HepG2 (cell line): ENCODE data around the gene FAM117A.

ENCODE experiments used
- CBX2 ChIP-seq, 2 experiments: fragments of 200-600 bp in 1 of 2; sonication (generic); formaldehyde crosslinking in 1 of 2; IDR thresholded peaks; 2 replicates each; pipeline versions ENCODE4 v1.7.0 to v1.8.1; 2018 to 2022; ENCODE audit warnings: low read depth in 2 of 2, low read length in 1 of 2, mild to moderate bottlenecking in 1 of 2, missing genetic modification reagents in 1 of 2
- EZH2 ChIP-seq: conservative IDR thresholded peaks from 2 replicates; pipeline ENCODE4 v1.6.1; 2012; ENCODE audit warnings: mild to moderate bottlenecking, low read depth, low read length, moderate library complexity
- HDAC2 ChIP-seq: sonication (generic); formaldehyde crosslinking; IDR thresholded peaks from 2 replicates; pipeline ENCODE4 v1.4.0; 2020; ENCODE audit warnings: missing genetic modification reagents
- JUND ChIP-seq: sonication (generic); formaldehyde crosslinking; IDR thresholded peaks from 2 replicates; pipeline ENCODE4 v1.8.0; 2022; ENCODE audit warnings: mild to moderate bottlenecking, missing genetic modification reagents
- NR3C1 ChIP-seq: sonication (generic); formaldehyde crosslinking; IDR thresholded peaks from 2 replicates; pipeline ENCODE4 v1.4.0; 2020; ENCODE audit warnings: missing genetic modification reagents
- POLR2AphosphoS5 ChIP-seq: IDR thresholded peaks from 2 replicates; pipeline ENCODE4 v1.6.1; 2012; ENCODE audit warnings: low read depth, low read length
- SETDB1 ChIP-seq: sonication (generic); formaldehyde crosslinking; IDR thresholded peaks from 2 replicates; pipeline ENCODE4 v1.5.1; 2020; ENCODE audit warnings: missing genetic modification reagents, mild to moderate bottlenecking, borderline replicate concordance
- ZNF619 ChIP-seq: sonication (generic); formaldehyde crosslinking; IDR thresholded peaks from 2 replicates; pipeline ENCODE4 v1.4.0; 2020; ENCODE audit warnings: mild to moderate bottlenecking, missing genetic modification reagents
- ZNF772 ChIP-seq: sonication (generic); formaldehyde crosslinking; IDR thresholded peaks from 2 replicates; pipeline ENCODE4 v1.5.0; 2020; ENCODE audit warnings: mild to moderate bottlenecking, missing genetic modification reagents

GRCh38 chr17:49745175-49746139, 18.5 kb downstream of the FAM117A start:
- TF ChIP-seq EZH2 (no peak), CBX2 (IDR thresholded peaks at IDR 0.05; ENCODE audit: low read depth, low read length) (no peak), CBX2 (CRISPR knock-in tag; IDR thresholded peaks at IDR 0.05; ENCODE audit: low read depth) (no peak), NR3C1 (CRISPR knock-in tag) (no peak), JUND (no peak), SETDB1 (CRISPR knock-in tag) (no peak), HDAC2 (no peak), ZNF619 (no peak), ZNF772 (CRISPR knock-in tag) (no peak), POLR2AphosphoS5 (no peak)
